DOHH2 (cell line): Measurements from ENCODE around the gene GPRASP1.

Experiments used
- H3F3A ChIP-seq: fragments of 200-600 bp; sonication (generic), shearing (Covaris generic); 2 replicates; pipeline ENCODE4 v1.6.0; 2016; ENCODE audit warnings: antibody characterized with exemption, mild to moderate bottlenecking; ENCODE audit not compliant: control insufficient read depth, insufficient read depth
- H3K27ac ChIP-seq: fragments of 200-600 bp; sonication (generic); 2 replicates; pipeline ENCODE4 v1.5.1; 2014; ENCODE audit warnings: low read depth, mild to moderate bottlenecking, low read length, moderate library complexity
- H3K27me3 ChIP-seq: fragments of 200-600 bp; sonication (generic); 2 replicates; pipeline ENCODE4 v1.6.1; 2014; ENCODE audit warnings: mild to moderate bottlenecking, low read length, mixed read lengths; ENCODE audit not compliant: control insufficient read depth
- H3K36me3 ChIP-seq: fragments of 200-600 bp; sonication (generic); 2 replicates; pipeline ENCODE4 v1.6.1; 2014; ENCODE audit warnings: mild to moderate bottlenecking, low read length, moderate library complexity, mixed read lengths; ENCODE audit not compliant: control insufficient read depth
- H3K4me1 ChIP-seq: fragments of 200-600 bp; sonication (generic); 2 replicates; pipeline ENCODE4 v1.6.1; 2014; ENCODE audit warnings: mild to moderate bottlenecking, low read length, mixed read lengths; ENCODE audit not compliant: control insufficient read depth
- H3K4me2 ChIP-seq: fragments of 200-600 bp; sonication (generic); 2 replicates; pipeline ENCODE4 v1.6.0; 2014; ENCODE audit warnings: mild to moderate bottlenecking, low read length, moderate library complexity
- H3K4me3 ChIP-seq: fragments of 200-600 bp; sonication (generic); 2 replicates; pipeline ENCODE4 v1.5.1; 2014; ENCODE audit warnings: mild to moderate bottlenecking, low read length, mixed read lengths
- H3K79me2 ChIP-seq: fragments of 200-600 bp; sonication (generic); 2 replicates; pipeline ENCODE4 v1.6.1; 2014; ENCODE audit warnings: mild to moderate bottlenecking, low read length, mixed read lengths; ENCODE audit not compliant: control insufficient read depth
- H3K9me2 ChIP-seq: fragments of 200-600 bp; sonication (generic); replicated peaks from 2 replicates; pipeline ENCODE4 v1.6.1; 2014; ENCODE audit warnings: mild to moderate bottlenecking, low read length, mixed read lengths; ENCODE audit not compliant: control insufficient read depth
- H3K9me3 ChIP-seq: fragments of 200-600 bp; sonication (generic); 2 replicates; pipeline ENCODE4 v1.6.1; 2014; ENCODE audit warnings: antibody characterized with exemption, low read length, mixed read lengths; ENCODE audit not compliant: control insufficient read depth, insufficient read depth
- H4K20me1 ChIP-seq: fragments of 200-600 bp; sonication (generic); 2 replicates; pipeline ENCODE4 v1.6.0; 2014; ENCODE audit warnings: low read depth, mild to moderate bottlenecking, antibody characterized with exemption, low read length, moderate library complexity; ENCODE audit not compliant: control insufficient read depth, insufficient read depth
- CTCF ChIP-seq: fragments of 200-600 bp; sonication (generic); IDR thresholded peaks from one replicate; pipeline ENCODE4 v1.5.1; 2014; ENCODE audit warnings: antibody characterized with exemption, mild to moderate bottlenecking, low read depth, low read length; ENCODE audit not compliant: poor library complexity, severe bottlenecking
- EZH2phosphoT487 ChIP-seq: fragments of 200-600 bp; sonication (generic); IDR thresholded peaks from 2 replicates; pipeline ENCODE4 v1.6.1; 2017; ENCODE audit warnings: borderline replicate concordance, mild to moderate bottlenecking, antibody characterized with exemption, low read length, moderate library complexity, mixed read lengths

GPRASP1 gene

GRCh38 chrX:102651242-102652011, at the start of gene GPRASP1:
Gene GPRASP1, plus strand, starts transcription at chrX:102651483. Its CDS starts 2,431 bp downstream, at chrX:102653914.
- TF ChIP-seq CTCF (no peak), EZH2phosphoT487 (no peak)
- no peaks in the 10 kb centered on the region for H3K27me3 ChIP-seq
- H3K9me2 ChIP-seq = no peaks in the 10 kb centered on the region
- no peak within 1 kb of the TSS for H3K27ac ChIP-seq
- H3F3A ChIP-seq = no peaks in the 10 kb centered on the region
- H4K20me1 ChIP-seq = no peaks in the 10 kb centered on the region
- no peaks in the 10 kb centered on the region for H3K36me3 ChIP-seq
- no peaks in the 10 kb centered on the region for H3K4me1 ChIP-seq
- H3K79me2 ChIP-seq = no peaks in the 10 kb centered on the region
- no peak within 1 kb of the TSS for H3K4me2 ChIP-seq
- no peaks in the 10 kb centered on the region for H3K9me3 ChIP-seq
- no peak within 1 kb of the TSS for H3K4me3 ChIP-seq

GRCh38 chrX:102604327-102604726, 47.0 kb upstream of the GPRASP1 start:
- Histone ChIP-seq H3K9me3 (no peaks in the 10 kb centered on the region), H3K36me3 (no peaks in the 10 kb centered on the region), H3K9me2 (no peaks in the 10 kb centered on the region), H3K27ac (no peak overlapping the region), H4K20me1 (no peaks in the 10 kb centered on the region), H3K4me2 (no peak overlapping the region), H3K4me1 (no peaks in the 10 kb centered on the region), H3K79me2 (no peaks in the 10 kb centered on the region), H3K27me3 (no peaks in the 10 kb centered on the region), H3K4me3 (no peak overlapping the region), H3F3A (no peaks in the 10 kb centered on the region)
- TF ChIP-seq CTCF (no peak), EZH2phosphoT487 (no peak)

- H3K9me3 ChIP-seq = no peaks in the 10 kb centered on the region
- no peaks in the 10 kb centered on the region for H3K27me3 ChIP-seq
- H3K4me2 ChIP-seq = no peak overlapping the region
- no peaks in the 10 kb centered on the region for H3F3A ChIP-seq
- no peaks in the 10 kb centered on the region for H3K4me1 ChIP-seq
- TF ChIP-seq EZH2phosphoT487 (no peak), CTCF (no peak)
- H3K4me3 ChIP-seq = no peak overlapping the region
- no peaks in the 10 kb centered on the region for H3K9me2 ChIP-seq
- no peaks in the 10 kb centered on the region for H3K79me2 ChIP-seq
- H3K27ac ChIP-seq = no peak overlapping the region
- no peaks in the 10 kb centered on the region for H3K36me3 ChIP-seq
- H4K20me1 ChIP-seq = no peaks in the 10 kb centered on the region
These were observed 45.2 kb upstream of the GPRASP1 start for GRCh38 chrX:102606115-102606514.
